Measurements from ENCODE around the gene GTF2H1.

DNA sequence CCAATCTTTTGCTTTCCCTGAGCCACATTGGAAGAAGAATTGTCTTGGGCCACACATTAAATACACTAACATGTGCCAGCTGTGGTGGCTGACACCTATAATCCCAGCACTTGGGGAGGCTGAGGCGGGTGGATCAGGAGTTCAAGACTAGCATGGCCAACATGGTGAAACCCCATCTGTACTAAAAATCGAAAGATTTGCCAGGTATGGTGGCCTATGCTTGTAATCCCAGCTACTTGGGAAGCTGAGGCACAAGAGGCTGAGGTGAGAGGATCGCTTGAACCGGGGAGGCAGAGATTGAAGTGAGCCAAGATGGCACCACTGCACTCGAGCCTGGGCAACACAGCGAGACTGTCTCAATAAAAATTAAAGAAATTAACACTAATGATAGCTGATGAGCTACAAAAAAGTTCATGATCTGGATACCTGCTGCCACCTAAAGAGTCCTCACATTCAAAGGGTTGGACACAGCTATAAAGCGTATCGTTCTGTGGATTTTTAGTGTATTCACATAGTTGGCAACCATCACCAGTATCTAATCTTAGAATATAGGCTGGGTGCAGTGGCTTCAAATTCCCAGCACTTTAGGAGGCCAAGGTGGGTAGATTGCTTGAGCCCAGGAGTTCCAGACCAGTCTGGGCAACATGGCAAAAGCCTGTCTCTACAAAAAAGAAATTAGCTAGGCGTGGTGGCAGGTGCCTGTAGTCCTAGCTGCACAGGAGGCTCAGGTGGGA, 86.4 kb downstream of the GTF2H1 start:
- TF ChIP-seq GATA2 (IDR thresholded peaks at IDR 0.05; ENCODE audit: low read depth, low read length) (no peak), GATA3 (IDR thresholded peaks at IDR 0.05; ENCODE audit: low read depth, low read length) (no peak)
